ENCODE data around the gene ELAC1.

Gene ELAC1

GRCh38 chr18:51017140-51017879 is 49.5 kb downstream of the ELAC1 start:
- no peak for DNase-seq (ENCODE audit: low spot score)

- no peak for DNase-seq (ENCODE audit: low spot score)
Observed at GRCh38 chr18:51020536-51020935, 52.7 kb downstream of the ELAC1 start.

GRCh38 chr18:51021226-51021965 is 53.6 kb downstream of the ELAC1 start:
- no peak for DNase-seq (ENCODE audit: low spot score)

GRCh38 chr18:51025512-51025911 is 57.7 kb downstream of the ELAC1 start:
- DNase-seq (ENCODE audit: low spot score), result no peak

- DNase-seq (ENCODE audit: low spot score), result peak; percentile 20
Observed at GRCh38 chr18:51028201-51028805, 60.5 kb downstream of the ELAC1 start.

GRCh38 chr18:51029378-51029693 is 61.5 kb downstream of the ELAC1 start:
- no peak for DNase-seq (ENCODE audit: low spot score)

- DNase-seq (ENCODE audit: low spot score), result peak; percentile 97
Observed at GRCh38 chr18:51029694-51030536, 62.1 kb downstream of the ELAC1 start, which contains the start of gene SMAD4. Gene SMAD4, plus strand, starts transcription at chr18:51030213. Its CDS starts 16,834 bp downstream, at chr18:51047047.

- peak; percentile 54 for DNase-seq (ENCODE audit: low spot score)
Observed at GRCh38 chr18:51030537-51031258, 62.9 kb downstream of the ELAC1 start.

- no peak for DNase-seq (ENCODE audit: low spot score)
Observed at GRCh38 chr18:51032193-51032592, 64.4 kb downstream of the ELAC1 start.

GRCh38 chr18:51037230-51037629 is 69.4 kb downstream of the ELAC1 start:
- no peak for DNase-seq (ENCODE audit: low spot score)
